HG03558 (cell line): ENCODE measurements around the gene MAMLD1.

Experiments used
- ATAC-seq: cut with Tn5 transposase; IDR thresholded peaks from one replicate; pipeline ENCODE4 v1.9.1; 2021; ENCODE audit warnings: moderate number of reproducible peaks; ENCODE audit not compliant: unreplicated experiment; ENCODE audit errors: extremely low read depth

The MAMLD1 gene

DNA sequence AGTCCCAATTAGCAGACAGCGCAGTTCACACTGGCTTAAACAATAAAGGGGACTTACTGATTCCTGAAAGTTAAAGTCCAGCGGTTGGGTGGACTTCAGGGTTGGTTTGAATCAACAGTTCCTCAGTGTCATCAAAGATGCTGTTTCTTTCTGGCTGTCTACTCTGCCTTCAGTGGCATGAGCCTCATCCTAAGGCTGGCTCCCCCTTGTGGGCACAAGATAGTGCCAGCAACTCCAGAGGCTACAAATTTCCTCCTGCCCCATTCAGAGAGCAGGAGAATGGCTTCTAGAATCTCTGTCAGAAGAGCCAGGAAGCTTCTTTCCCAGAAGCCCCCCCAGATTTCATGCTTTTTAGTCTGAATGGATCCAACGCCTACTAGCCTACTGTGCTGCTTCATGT is 122.9 kb downstream of the MAMLD1 start:
- no peak for ATAC-seq

DNA sequence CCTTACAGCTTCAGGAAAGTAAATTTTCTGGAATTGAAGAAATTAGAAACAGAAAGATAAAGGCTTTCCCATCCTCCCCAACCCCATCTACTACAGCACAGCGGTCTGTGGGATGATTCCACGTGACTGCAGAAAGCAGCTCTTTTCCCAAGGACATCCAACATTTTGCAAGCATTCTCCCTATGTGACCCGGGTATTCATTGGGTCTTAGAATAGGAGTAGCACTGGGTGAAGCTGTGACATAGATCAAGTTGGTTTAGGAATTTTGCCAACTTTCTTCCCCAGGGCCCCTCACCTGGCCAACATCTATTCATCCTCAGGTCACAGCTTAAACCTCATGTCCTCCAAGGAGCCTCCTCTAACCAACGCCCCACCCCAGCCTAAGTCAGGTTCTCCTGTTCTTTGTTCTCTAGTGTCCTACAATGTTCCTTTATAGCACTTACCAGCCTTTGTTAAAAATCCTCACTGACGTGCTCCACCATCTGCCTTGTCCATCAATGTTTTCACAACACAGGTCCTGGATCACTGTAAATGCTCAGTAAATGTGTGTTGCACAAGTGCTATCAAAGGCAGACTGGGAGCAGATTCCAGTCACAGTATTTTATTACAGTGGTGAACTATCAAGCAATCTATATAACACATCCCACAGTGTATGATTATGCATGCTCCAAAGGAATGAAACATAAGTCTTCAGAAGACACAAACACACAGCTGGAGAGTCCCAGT is 124.4 kb downstream of the MAMLD1 start:
- ATAC-seq = no peak

DNA sequence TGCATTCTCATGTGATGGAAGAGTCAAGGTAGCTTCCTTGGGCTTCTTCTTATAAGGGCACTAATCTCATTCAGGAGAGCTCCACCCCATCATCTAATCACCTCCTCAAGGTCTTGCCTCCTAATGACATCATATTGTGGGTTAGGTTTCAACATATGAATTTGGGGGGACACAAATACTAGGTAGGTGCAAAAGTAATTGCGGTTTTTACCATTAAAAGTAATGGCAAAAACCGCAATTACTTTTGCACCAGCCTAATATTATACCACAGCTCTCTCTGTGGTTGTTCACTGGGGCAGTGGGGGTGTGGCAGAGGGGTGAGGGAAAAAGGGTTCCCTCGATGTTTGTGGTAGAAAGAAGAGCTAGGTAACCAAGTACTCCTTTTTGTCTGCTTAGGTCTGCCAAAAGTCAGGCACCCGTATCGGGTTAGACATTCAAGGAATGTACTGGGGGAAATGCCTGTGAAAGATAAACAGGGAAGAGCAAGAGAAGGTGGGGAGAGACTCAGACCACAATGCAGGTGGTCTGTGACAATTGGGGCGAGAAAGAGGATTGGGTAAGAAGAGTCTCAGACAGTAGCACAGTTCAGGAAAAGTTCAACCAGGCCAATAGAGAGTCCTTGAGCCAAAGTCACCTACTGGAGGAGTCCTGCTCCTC is 126.4 kb downstream of the MAMLD1 start:
- no peak for ATAC-seq

DNA sequence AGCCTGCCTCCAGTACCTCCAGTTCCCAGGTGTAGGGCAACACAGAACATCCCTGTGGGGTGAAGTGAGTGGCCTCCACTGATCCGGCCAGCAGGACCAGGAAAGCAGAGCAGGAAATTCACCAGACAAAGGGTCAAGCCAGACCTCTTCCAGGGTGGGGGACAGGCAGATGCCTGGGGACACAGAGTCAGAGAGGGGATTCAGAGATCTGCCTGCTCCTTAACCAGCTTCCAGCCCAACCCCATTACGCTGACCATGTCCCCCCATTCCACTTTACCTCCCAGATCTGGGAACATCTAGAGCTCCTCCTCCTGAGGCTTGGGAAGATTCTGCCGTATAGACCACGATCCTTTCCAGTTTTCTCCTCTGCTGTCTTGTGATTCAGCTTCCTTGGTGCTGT is 132.4 kb downstream of the MAMLD1 start:
- no peak for ATAC-seq

DNA sequence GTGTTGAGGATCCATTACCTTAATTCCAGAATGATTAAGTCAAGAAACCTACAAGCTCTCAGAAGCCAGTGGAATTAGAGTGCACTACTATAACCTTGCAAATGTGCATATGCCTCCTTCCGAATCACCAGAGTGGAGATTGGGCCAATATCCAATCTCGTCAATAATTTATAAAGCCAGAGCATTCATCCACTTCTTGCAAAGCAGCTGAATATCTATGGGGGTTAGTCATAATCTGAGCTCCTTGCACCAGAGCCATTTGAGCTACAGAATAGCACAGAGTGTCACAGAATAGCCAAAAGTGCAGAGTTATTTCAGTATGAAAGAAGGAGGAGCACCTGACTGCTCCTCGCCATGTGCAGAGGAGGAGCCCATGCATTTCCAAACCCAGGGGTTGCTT is 136.1 kb downstream of the MAMLD1 start:
- no peak for ATAC-seq

DNA sequence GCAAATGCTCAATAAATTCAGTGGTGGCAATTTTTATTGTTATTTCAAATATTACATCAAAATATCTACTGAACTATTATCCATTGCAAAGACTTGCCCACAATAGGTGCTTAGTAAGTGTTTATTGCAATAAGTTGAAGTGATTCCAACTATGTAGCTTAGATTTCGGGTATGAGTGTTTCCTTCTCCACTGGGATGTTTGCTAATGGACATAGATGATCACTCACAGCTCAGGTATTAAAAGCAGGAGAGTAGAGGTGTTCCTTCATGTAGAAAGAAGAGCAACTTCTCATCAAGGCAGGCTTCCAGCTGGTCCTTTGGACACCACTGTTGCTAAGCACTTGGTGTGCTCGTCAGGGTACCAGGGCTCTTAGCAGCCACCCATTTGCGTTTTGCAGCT is 139.0 kb downstream of the MAMLD1 start:
- ATAC-seq = no peak

DNA sequence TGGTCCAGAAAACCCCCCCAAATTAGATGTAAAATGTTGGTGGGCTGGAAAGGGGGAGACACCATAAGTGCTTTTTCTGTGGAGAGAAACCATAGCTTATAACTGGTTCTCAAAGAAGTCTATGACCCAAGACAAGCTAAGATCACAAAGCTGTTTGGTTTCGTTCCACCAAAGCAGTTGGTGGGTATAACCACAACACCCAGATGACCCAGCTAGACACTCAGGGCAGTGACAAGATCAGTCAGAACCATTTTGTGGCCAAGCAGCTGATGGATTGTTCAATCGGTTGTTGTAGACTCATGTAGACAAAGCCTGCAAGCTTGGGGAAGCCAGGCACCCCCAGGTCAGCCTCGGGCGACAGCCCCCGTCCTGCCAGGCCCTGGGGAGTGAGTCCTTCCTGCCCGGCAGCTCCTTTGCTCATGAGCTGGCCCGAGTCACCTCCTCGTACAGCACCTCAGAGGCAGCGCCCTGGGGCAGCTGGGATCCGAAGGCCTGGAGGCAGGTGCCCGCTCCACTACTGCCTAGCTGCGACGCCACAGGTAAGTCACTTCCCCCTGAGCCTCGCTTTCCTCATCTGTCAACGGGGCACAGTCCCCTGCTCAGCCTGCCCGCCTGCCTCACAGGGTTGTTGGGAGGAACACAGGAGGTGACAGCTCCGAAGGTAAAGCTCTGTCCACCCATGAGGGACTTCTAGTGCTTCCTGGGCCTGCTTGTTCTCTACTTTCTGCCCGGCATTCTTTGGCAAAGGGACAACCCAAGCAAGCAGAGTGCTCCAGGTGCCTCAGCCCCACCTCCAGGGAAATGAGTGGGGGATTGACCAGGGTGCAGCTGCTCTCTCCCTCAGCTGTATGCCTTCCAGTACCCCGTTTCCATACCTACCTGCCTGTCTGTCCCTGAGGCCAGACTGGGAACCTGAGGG is 140.1 kb downstream of the MAMLD1 start:
- no peak for ATAC-seq

DNA sequence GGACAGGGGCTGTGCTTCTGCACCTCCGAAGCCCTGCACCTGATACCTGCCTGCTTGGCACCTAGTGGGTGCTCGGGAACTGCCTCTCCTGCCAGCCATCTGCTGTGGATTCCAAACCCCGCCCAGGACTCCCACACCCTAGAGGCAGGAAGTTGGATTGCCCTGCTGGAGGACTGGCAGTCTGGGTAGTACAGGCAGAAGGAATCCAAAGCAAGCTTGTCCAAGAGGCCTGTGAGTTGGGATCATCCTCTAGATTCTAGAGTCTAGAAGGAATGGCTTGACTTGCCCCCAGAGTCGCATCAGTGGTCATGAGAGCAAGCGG is 140.7 kb downstream of the MAMLD1 start:
- no peak for ATAC-seq

DNA sequence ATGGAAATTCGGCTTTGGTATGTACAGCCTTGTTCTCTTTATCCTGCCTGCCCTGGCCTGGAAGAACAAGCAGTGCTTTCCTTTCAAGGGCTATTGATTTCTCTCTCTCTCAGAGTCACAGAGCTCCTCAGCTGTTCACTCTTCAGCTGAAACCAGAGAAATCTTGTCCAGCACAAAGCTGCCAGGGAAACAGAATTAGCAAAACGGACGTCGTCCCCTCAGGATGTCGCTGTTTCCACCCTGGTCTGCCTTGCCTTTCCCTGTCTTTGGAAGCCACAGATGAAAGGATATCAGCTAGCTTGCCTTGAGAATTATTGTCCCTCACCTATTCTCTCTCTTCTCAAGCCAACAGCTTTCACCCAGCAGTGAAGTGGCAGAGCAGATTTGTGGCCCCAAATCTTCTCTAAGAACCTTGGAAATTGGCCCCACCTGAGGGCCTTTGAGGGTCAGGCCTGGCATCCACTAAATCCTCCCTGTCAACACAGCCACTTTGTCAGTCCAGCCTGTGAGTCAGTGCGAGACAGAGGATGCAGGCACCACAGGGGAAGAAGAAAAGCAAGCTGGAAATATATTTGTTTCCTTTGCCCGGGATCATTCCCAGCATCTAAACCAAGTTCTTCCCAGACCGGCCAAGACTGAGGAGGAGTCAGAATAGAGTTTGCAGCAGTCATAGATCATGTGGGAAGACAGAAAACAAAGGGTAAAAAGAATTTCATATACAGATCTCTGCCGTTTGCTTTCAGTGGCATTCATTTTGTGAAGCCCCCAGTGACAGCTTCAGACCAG is 141.5 kb downstream of the MAMLD1 start:
- ATAC-seq = no peak

DNA sequence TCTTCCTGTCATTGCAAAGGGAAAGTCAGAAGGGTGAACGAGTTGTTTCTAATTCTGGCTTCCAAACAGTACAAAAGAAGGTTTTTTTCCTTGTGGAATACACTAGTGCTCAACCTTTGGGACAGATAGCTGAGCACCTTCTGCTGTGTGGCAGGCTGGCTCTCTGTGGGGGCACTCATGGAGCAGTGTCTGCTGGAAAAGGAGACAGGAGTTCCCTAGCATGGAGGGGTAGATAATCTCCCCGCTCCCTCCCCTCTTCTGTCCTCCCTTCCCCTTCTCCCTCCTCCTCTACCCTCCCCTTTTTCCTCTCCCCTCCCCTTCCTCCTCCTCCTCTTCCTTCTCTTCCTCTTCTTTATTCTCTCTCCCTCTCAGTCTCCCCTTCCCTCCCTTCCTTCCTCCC is 142.9 kb downstream of the MAMLD1 start:
- ATAC-seq = no peak

DNA sequence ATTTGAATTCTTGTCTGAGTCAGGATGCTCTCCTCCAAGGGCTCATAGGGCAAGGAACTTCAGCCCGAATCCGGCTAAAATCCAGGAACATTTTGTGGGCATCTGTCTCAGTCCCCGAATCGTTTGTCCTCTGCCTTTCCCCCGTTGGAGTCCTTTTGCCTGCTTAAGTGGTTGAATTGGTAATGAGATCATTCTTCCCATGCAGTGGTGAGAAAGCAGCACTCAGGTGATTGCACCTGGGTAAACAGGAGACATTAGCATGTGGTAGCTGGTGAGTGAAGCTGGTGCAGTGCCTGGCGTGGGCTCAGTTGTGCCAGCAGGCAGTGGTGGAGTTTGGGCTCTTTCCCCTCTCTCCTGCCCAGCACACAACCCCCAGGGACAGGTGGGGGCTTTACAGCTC is 143.4 kb downstream of the MAMLD1 start:
- no peak for ATAC-seq

DNA sequence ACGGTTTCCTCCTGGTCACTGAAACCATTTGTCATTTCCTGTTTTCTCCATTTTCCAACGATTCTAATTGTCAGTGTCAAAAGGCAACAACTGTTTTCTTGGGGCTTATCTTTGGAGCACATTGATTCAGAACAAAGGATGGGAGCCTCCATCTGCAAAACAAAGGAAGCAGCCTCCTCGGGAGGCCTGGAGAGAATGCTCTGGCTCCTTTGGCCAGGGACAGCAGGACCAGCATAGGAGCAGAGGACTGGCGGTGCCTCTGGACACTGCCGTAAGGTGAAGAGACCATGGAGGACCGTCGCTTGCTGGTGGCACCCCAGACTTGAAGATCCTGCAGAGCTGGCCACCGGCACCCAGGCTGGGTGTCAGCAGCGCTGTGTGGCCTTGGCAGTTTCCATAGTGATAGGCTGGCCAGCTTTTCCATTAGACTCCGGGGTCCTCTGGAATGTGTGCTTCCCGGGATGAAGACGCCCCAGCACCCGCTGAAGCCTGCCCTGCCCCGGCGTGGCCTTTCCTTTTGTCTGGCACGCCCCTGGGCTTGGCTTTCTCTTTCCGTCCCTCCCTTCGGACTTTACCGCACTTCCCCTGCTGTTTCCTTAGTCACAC is 144.2 kb downstream of the MAMLD1 start:
- ATAC-seq = no peak

DNA sequence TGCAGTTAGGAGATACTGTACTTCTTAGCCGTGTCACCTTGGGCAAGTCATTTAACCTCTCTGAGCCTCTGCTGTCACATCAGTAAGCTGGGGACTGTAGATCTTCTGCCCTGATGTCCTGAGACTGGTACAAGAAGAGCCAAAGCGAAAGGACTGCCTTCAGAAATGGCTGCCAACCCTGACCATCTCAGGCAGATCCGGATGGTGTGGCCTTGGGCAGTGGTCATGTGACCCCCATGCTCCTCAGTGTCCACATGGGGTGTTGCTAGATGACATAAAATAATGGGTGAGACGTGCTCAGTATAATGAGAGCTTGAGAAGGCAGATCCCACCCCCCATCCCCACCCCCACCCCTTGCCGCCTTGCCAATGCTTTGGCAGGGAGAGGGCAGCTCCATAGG is 144.9 kb downstream of the MAMLD1 start:
- ATAC-seq = no peak

DNA sequence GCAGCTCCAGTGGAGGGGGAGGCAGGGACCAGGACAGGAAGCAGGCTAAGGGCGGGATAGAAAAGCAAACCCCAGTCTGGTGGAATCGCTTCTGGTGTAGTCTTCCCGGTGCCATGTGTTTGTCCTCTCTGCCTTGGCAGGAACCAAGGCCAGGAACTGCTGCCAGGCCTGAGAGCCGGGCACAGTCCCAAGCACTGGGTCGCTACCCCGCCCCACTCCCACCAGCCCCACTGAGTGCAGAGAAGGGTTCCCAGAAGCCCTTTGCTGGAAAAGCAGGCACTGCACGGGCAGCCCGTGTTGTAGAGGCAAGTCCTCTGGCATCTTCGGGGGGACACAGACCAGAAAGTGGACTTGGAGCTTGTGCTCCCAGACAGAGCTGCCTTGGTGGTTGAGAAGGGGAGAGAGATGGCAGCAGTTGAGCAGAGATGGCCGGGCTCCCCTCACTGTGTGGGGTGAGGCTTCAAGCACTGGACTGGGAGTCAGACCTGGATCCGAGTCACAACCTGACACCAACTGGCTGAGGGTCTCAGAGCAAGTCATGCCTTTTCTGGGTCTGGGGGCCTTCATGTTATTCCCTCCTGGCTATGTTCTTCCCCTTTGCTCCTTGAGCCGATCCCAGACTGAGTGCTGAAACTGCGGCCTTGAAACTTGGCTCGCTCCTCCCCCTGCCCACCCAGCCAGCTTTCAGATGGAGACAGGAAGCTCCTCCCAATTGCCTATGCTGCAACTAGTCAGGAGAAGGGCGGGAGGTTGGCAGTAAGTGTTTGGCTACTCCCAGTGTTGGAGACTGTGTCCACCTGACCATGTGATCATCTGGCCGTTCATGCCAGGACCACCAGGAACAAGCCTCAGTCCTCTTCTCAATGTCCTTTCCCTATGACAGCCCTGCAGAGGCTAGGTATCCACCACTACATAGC is 145.6 kb downstream of the MAMLD1 start:
- ATAC-seq = no peak

DNA sequence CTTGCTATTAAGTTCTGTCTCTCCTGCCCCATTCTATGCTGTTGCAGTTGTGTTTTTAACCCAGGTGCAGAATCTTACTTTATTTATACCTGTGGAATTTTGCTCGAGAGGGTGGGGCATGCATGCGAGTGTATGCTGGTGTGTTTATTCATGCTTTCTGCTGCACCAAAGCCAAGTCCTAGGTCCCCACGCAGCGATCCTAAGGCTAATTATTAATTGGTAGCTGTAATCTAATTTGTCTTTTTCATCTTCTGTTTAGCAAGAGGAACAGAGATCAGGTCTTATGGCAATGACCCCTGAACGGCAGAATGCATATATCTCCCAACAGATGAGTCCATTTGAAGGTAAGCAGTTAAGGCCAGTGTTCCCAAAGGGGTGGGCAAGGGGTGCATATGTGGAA is 146.6 kb downstream of the MAMLD1 start:
- ATAC-seq = no peak

DNA sequence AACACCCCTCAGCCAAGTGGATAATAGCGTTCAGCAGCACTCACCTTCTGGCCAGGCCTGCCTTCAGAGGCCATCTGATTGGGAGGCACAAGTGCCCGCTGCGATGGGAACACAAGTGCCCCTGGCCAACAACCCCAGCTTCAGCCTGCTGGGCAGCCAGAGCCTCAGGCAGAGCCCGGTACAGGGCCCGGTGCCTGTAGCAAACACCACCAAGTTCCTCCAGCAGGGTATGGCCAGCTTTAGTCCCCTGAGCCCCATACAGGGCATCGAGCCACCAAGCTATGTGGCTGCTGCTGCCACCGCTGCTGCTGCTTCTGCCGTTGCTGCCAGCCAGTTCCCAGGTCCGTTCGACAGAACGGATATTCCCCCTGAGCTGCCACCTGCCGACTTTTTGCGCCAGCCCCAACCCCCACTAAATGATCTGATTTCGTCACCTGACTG is 149.4 kb downstream of the MAMLD1 start:
- no peak for ATAC-seq

DNA sequence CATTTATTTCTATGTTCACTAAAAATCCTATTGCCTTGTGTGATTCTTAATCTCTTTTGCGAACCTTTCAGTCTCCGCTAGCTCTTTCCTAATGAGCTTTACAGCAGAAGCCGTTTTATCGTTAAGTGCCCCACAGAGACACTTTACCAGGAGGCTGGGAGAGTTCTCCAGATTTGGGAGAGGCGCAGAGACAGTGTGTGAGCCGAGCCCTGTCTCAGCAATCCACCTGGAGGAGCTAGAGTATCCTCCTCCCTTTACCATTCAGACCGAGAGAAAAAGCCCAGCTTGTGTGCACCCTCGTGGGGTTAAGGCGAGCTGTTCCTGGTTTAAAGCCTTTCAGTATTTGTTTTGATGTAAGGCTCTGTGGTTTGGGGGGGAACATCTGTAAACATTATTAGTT is 150.4 kb downstream of the MAMLD1 start:
- ATAC-seq = no peak

DNA sequence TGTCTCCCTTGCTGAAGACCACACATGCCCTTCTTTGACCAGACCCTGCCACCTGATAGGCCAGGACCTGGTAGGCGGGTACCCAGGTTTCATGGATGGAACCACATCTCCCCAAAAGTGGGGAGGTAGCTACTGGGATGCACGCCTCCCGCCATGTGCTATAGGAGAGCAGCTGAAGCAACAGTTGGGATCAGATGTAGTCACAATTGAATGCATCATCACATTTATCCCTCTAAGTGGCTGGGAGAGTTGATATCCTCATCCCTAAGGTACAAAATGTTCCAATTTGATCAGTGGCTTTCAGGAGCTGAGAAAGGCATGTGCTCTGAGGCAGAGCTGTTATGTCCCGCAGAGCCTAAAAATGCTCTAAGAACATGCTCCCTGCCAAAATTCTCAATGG is 151.3 kb downstream of the MAMLD1 start:
- no peak for ATAC-seq

DNA sequence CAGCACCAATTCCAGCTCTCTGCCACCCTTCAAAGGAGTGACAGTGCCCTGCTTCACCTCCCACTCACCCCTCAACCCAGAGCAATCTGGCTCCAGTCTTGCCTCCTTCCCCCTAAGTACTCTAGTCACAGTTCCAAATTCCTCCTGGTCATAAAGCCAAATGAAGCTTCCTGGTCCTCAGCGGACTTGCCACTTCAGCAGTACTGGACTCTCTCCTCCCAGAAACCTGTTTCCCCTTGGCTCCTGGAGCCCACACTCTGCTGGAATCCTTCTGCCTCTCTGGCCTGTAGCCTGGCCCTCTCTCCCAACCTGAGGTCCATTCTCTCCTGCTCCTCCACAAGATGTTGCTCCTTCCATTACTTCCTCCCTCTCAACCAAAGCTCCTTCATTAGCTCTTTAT is 152.7 kb downstream of the MAMLD1 start:
- ATAC-seq = no peak
